ENCODE measurements around the gene MANEAL.

Gene MANEAL

GRCh38 chr1:37782491-37782890, 11.2 kb upstream of the MANEAL start:
- H3K27me3 ChIP-seq (ENCODE audit: control insufficient read depth, insufficient read depth, low read length): peaks cover 42% of the 10 kb centered on the region
- H3K4me3 ChIP-seq (ENCODE audit: low read depth, low read length): no peak overlapping the region
- no peaks in the 10 kb centered on the region for H3K36me3 ChIP-seq (ENCODE audit: control insufficient read depth, insufficient read depth, low read length)
- no peaks in the 10 kb centered on the region for H3K9me3 ChIP-seq (ENCODE audit: control insufficient read depth, insufficient read depth, low read depth, low read length)
- H3K4me1 ChIP-seq (ENCODE audit: control insufficient read depth, insufficient read depth, low read length): no peaks in the 10 kb centered on the region
- no peak overlapping the region for H3K9ac ChIP-seq (ENCODE audit: low read length)
- no peak overlapping the region for H3K27ac ChIP-seq (ENCODE audit: low read depth, low read length)

GRCh38 chr1:37792943-37793686, 532 bp upstream of the MANEAL start:
- Histone ChIP-seq H3K4me3 (ENCODE audit: low read depth, low read length) (peak overlapping the region; percentile 80), H3K27ac (ENCODE audit: low read depth, low read length) (no peak overlapping the region), H3K36me3 (ENCODE audit: control insufficient read depth, insufficient read depth, low read length) (peaks cover 3% of the 10 kb centered on the region; the same call in 1 of the 2 replicates), H3K4me1 (ENCODE audit: control insufficient read depth, insufficient read depth, low read length) (peaks cover 5% of the 10 kb centered on the region), H3K27me3 (ENCODE audit: control insufficient read depth, insufficient read depth, low read length) (peaks cover 71% of the 10 kb centered on the region), H3K9ac (ENCODE audit: low read length) (no peak overlapping the region), H3K9me3 (ENCODE audit: control insufficient read depth, insufficient read depth, low read depth, low read length) (no peaks in the 10 kb centered on the region)

GRCh38 chr1:37794372-37795339, 1.0 kb downstream of the MANEAL start:
- peaks cover 5% of the 10 kb centered on the region for H3K4me1 ChIP-seq (ENCODE audit: control insufficient read depth, insufficient read depth, low read length)
- H3K27me3 ChIP-seq (ENCODE audit: control insufficient read depth, insufficient read depth, low read length): peaks cover 57% of the 10 kb centered on the region
- H3K9me3 ChIP-seq (ENCODE audit: control insufficient read depth, insufficient read depth, low read depth, low read length): no peaks in the 10 kb centered on the region
- no peak overlapping the region for H3K27ac ChIP-seq (ENCODE audit: low read depth, low read length)
- H3K36me3 ChIP-seq (ENCODE audit: control insufficient read depth, insufficient read depth, low read length): peaks cover 8% of the 10 kb centered on the region; the same call in 1 of the 2 replicates
- peak overlapping the region; percentile 80 for H3K4me3 ChIP-seq (ENCODE audit: low read depth, low read length)
- H3K9ac ChIP-seq (ENCODE audit: low read length): no peak overlapping the region

- Histone ChIP-seq H3K27ac (ENCODE audit: low read depth, low read length) (no peak overlapping the region), H3K4me3 (ENCODE audit: low read depth, low read length) (peak overlapping the region; percentile 80), H3K4me1 (ENCODE audit: control insufficient read depth, insufficient read depth, low read length) (peaks cover 5% of the 10 kb centered on the region), H3K9ac (ENCODE audit: low read length) (no peak overlapping the region), H3K27me3 (ENCODE audit: control insufficient read depth, insufficient read depth, low read length) (peaks cover 48% of the 10 kb centered on the region), H3K9me3 (ENCODE audit: control insufficient read depth, insufficient read depth, low read depth, low read length) (no peaks in the 10 kb centered on the region), H3K36me3 (ENCODE audit: control insufficient read depth, insufficient read depth, low read length) (peaks cover 16% of the 10 kb centered on the region)
These were observed 1.9 kb downstream of the MANEAL start for GRCh38 chr1:37795340-37796125.

GRCh38 chr1:37797750-37798345, 4.2 kb downstream of the MANEAL start:
- no peaks in the 10 kb centered on the region for H3K9me3 ChIP-seq (ENCODE audit: control insufficient read depth, insufficient read depth, low read depth, low read length)
- no peak overlapping the region for H3K9ac ChIP-seq (ENCODE audit: low read length)
- no peak overlapping the region for H3K27ac ChIP-seq (ENCODE audit: low read depth, low read length)
- H3K4me1 ChIP-seq (ENCODE audit: control insufficient read depth, insufficient read depth, low read length): peaks cover 5% of the 10 kb centered on the region
- H3K36me3 ChIP-seq (ENCODE audit: control insufficient read depth, insufficient read depth, low read length): peaks cover 34% of the 10 kb centered on the region
- peaks cover 25% of the 10 kb centered on the region for H3K27me3 ChIP-seq (ENCODE audit: control insufficient read depth, insufficient read depth, low read length)
- no peak overlapping the region for H3K4me3 ChIP-seq (ENCODE audit: low read depth, low read length)

- Histone ChIP-seq H3K27ac (ENCODE audit: low read depth, low read length) (no peak overlapping the region), H3K9me3 (ENCODE audit: control insufficient read depth, insufficient read depth, low read depth, low read length) (no peaks in the 10 kb centered on the region), H3K4me1 (ENCODE audit: control insufficient read depth, insufficient read depth, low read length) (0 out of 2 replicates have a peak, but pooled peaks cover 3% of the 10 kb centered on the region), H3K4me3 (ENCODE audit: low read depth, low read length) (no peak overlapping the region), H3K27me3 (ENCODE audit: control insufficient read depth, insufficient read depth, low read length) (no peaks in the 10 kb centered on the region), H3K36me3 (ENCODE audit: control insufficient read depth, insufficient read depth, low read length) (peaks cover 74% of the 10 kb centered on the region), H3K9ac (ENCODE audit: low read length) (no peak overlapping the region)
These were observed 8.8 kb downstream of the MANEAL start for GRCh38 chr1:37802439-37802838.

- H3K9ac ChIP-seq (ENCODE audit: low read length): peak overlapping the region; percentile 97
- H3K36me3 ChIP-seq (ENCODE audit: control insufficient read depth, insufficient read depth, low read length): peaks cover 53% of the 10 kb centered on the region
- peaks cover 12% of the 10 kb centered on the region for H3K4me1 ChIP-seq (ENCODE audit: control insufficient read depth, insufficient read depth, low read length)
- H3K27ac ChIP-seq (ENCODE audit: low read depth, low read length): peak overlapping the region; percentile 22; the same call in 1 of the 2 replicates
- H3K9me3 ChIP-seq (ENCODE audit: control insufficient read depth, insufficient read depth, low read depth, low read length): no peaks in the 10 kb centered on the region
- H3K4me3 ChIP-seq (ENCODE audit: low read depth, low read length): peak overlapping the region; percentile 92
- H3K27me3 ChIP-seq (ENCODE audit: control insufficient read depth, insufficient read depth, low read length): no peaks in the 10 kb centered on the region
These were observed 13.5 kb downstream of the MANEAL start for GRCh38 chr1:37807220-37807554.

GRCh38 chr1:37807555-37808368, 14.1 kb downstream of the MANEAL start, which contains the start of the genes C1orf122 and YRDC:
Gene C1orf122 (plus strand): TSS chr1:37807790. CDS start chr1:37808405, 615 bp downstream.
Gene YRDC (minus strand): TSS chr1:37808208. CDS start chr1:37808180, 28 bp downstream.
- peaks cover 50% of the 10 kb centered on the region for H3K36me3 ChIP-seq (ENCODE audit: control insufficient read depth, insufficient read depth, low read length)
- H3K9ac ChIP-seq (ENCODE audit: low read length): peak within 1 kb of the TSS; percentile 97
- H3K9me3 ChIP-seq (ENCODE audit: control insufficient read depth, insufficient read depth, low read depth, low read length): no peaks in the 10 kb centered on the region
- H3K4me1 ChIP-seq (ENCODE audit: control insufficient read depth, insufficient read depth, low read length): peaks cover 12% of the 10 kb centered on the region
- peak within 1 kb of the TSS; percentile 92 for H3K4me3 ChIP-seq (ENCODE audit: low read depth, low read length)
- no peaks in the 10 kb centered on the region for H3K27me3 ChIP-seq (ENCODE audit: control insufficient read depth, insufficient read depth, low read length)
- peak within 1 kb of the TSS; percentile 22; the same call in 1 of the 2 replicates for H3K27ac ChIP-seq (ENCODE audit: low read depth, low read length)

GRCh38 chr1:37808369-37809319, 15.0 kb downstream of the MANEAL start:
- H3K4me1 ChIP-seq (ENCODE audit: control insufficient read depth, insufficient read depth, low read length): peaks cover 12% of the 10 kb centered on the region
- H3K27me3 ChIP-seq (ENCODE audit: control insufficient read depth, insufficient read depth, low read length): no peaks in the 10 kb centered on the region
- H3K27ac ChIP-seq (ENCODE audit: low read depth, low read length): peak overlapping the region; percentile 13; the same call in 1 of the 2 replicates
- peak overlapping the region; percentile 92 for H3K4me3 ChIP-seq (ENCODE audit: low read depth, low read length)
- peak overlapping the region; percentile 73 for H3K9ac ChIP-seq (ENCODE audit: low read length)
- H3K36me3 ChIP-seq (ENCODE audit: control insufficient read depth, insufficient read depth, low read length): peaks cover 46% of the 10 kb centered on the region
- H3K9me3 ChIP-seq (ENCODE audit: control insufficient read depth, insufficient read depth, low read depth, low read length): no peaks in the 10 kb centered on the region
